Endothelial cell of umbilical vein (primary cell): ENCODE data around the gene WHRN. TPM values are rescaled to one million over a fixed set of nuclear protein-coding genes. Genes with fewer than 3 reads are reported as not detected.

Experiments used
- BruUV-seq: library from RNA; stranded (reverse); fragments of 400-500 nt; replicated peaks from 2 replicates; lab custom pipeline; 2021; lab: Mats Ljungman, UMichigan
- CTCF ChIA-PET: fragments of 300-600, 350-600 bp; sonication (Branson Sonifier 250); formaldehyde crosslinking; loops from one replicate; lab custom pipeline; 2021; ENCODE audit warnings: antibody characterized with exemption, inconsistent platforms; lab: Charles Lee
- POLR2A ChIA-PET: fragments of 300-600, 350-600 bp; sonication (Branson Sonifier 250); formaldehyde crosslinking; loops from one replicate; lab custom pipeline; 2021; ENCODE audit warnings: antibody characterized with exemption, inconsistent platforms; lab: Charles Lee
- DNase-seq: peaks from one replicate; pipeline ENCODE4 v3.0.0-alpha.2; 2011; ENCODE audit warnings: low read depth, low spot score
- FAIRE-seq: peaks from 2 replicates; lab custom pipeline; 2011; peaks lifted over from hg19 to GRCh38; lab: Jason Lieb, UNC
- H2AFZ ChIP-seq: 2 replicates; pipeline ENCODE4 v1.6.0; 2012; ENCODE audit warnings: low read depth, low read length, control low read depth, inconsistent platforms
- H3K27ac ChIP-seq: 2 replicates; pipeline ENCODE4 v1.5.1; 2011; ENCODE audit warnings: low read depth, mild to moderate bottlenecking, control low read depth, low read length, moderate library complexity; ENCODE audit not compliant: insufficient read depth
- H3K27me3 ChIP-seq, 2 experiments: 2 replicates each; pipeline versions ENCODE4 v1.6.0 to v1.6.1; 2011; ENCODE audit warnings: low read length in 2 of 2, mixed read lengths in 1 of 2; ENCODE audit not compliant: control insufficient read depth in 2 of 2, insufficient read depth in 2 of 2
- H3K36me3 ChIP-seq, 2 experiments: 2 replicates in 1 of 2; 3 replicates in 1 of 2; pipeline ENCODE4 v1.5.1; 2011; ENCODE audit warnings: low read length in 2 of 2, mild to moderate bottlenecking in 1 of 2, moderate library complexity in 1 of 2; ENCODE audit not compliant: control insufficient read depth in 2 of 2, insufficient read depth in 2 of 2; ENCODE audit errors: extremely low read depth in 1 of 2
- H3K4me1 ChIP-seq: 3 replicates; pipeline ENCODE4 v1.5.1; 2011; ENCODE audit warnings: mild to moderate bottlenecking, low read length; ENCODE audit not compliant: control insufficient read depth, insufficient read depth; ENCODE audit errors: extremely low read depth
- H3K4me2 ChIP-seq: 2 replicates; pipeline ENCODE4 v1.6.1; 2011; ENCODE audit warnings: low read length, control low read depth, mixed read lengths; ENCODE audit not compliant: insufficient read depth
- H3K4me3 ChIP-seq, 3 experiments: fragments of 200-600 bp in 1 of 3; sonication (generic), shearing (Covaris generic) in 1 of 3; replicated peaks in 1 of 3; 2 replicates each; pipeline ENCODE4 v1.5.1; 2011 to 2016; ENCODE audit warnings: control low read depth in 3 of 3, low read length in 3 of 3, mild to moderate bottlenecking in 2 of 3, inconsistent platforms in 1 of 3, low read depth in 1 of 3, moderate library complexity in 1 of 3; ENCODE audit not compliant: insufficient read depth in 1 of 3
- H3K79me2 ChIP-seq: 2 replicates; pipeline ENCODE4 v1.6.0; 2012; ENCODE audit warnings: low read length, inconsistent platforms; ENCODE audit not compliant: control insufficient read depth, insufficient read depth
- H3K9ac ChIP-seq: replicated peaks from 2 replicates; pipeline ENCODE3; 2011; ENCODE audit warnings: low read length, control low read depth; ENCODE audit not compliant: insufficient read depth; ENCODE audit errors: extremely low read depth
- H3K9me1 ChIP-seq: replicated peaks from 3 replicates; pipeline ENCODE4 v1.6.0; 2011; ENCODE audit warnings: mild to moderate bottlenecking, low read length; ENCODE audit not compliant: control insufficient read depth, insufficient read depth; ENCODE audit errors: extremely low read depth
- H3K9me3 ChIP-seq: replicated peaks from 2 replicates; pipeline ENCODE4 v1.5.1; 2012; ENCODE audit warnings: low read length, inconsistent platforms; ENCODE audit not compliant: control insufficient read depth, insufficient read depth
- H4K20me1 ChIP-seq: replicated peaks from 2 replicates; pipeline ENCODE3; 2011; ENCODE audit warnings: mild to moderate bottlenecking, low read length; ENCODE audit not compliant: control insufficient read depth, insufficient read depth; ENCODE audit errors: extremely low read depth
- CTCF ChIP-seq, 2 donors: IDR thresholded peaks; 1 replicate in 1 of 2; 2 replicates in 1 of 2; pipeline ENCODE4 v1.5.1; 2011; ENCODE audit warnings: low read length in 2 of 2, mild to moderate bottlenecking in 2 of 2, moderate library complexity in 2 of 2, control low read depth in 1 of 2, inconsistent platforms in 1 of 2, low read depth in 1 of 2; ENCODE audit not compliant: insufficient read depth in 1 of 2; ENCODE audit errors: extremely low read depth in 1 of 2
- EZH2 ChIP-seq: IDR thresholded peaks from 2 replicates; pipeline ENCODE4 v1.6.1; 2012; ENCODE audit warnings: borderline replicate concordance, low read depth, mild to moderate bottlenecking, moderate library complexity, low read length, inconsistent platforms; ENCODE audit not compliant: severe bottlenecking
- FOS ChIP-seq: IDR thresholded peaks from 2 replicates; pipeline ENCODE4 v1.6.1; 2011; ENCODE audit warnings: mild to moderate bottlenecking, low read length, moderate library complexity, borderline replicate concordance; ENCODE audit not compliant: insufficient read depth
- GATA2 ChIP-seq: IDR thresholded peaks from 2 replicates; pipeline ENCODE4 v1.7.0; 2011; ENCODE audit warnings: low read depth, mild to moderate bottlenecking, moderate library complexity, mixed read lengths, low read length; ENCODE audit not compliant: insufficient read length, insufficient read depth
- JUN ChIP-seq: IDR thresholded peaks from 2 replicates; pipeline ENCODE4 v1.6.1; 2011; ENCODE audit warnings: borderline replicate concordance, low read depth; ENCODE audit not compliant: insufficient read length, insufficient read depth
- MYC ChIP-seq: IDR thresholded peaks from one replicate; pipeline ENCODE4 v1.6.1; 2011; ENCODE audit warnings: mild to moderate bottlenecking, low read depth, low read length
- POLR2A ChIP-seq: IDR thresholded peaks from 2 replicates; pipeline ENCODE4 v1.6.1; 2012; ENCODE audit warnings: low read depth, mild to moderate bottlenecking, control low read depth, low read length
- POLR2AphosphoS5 ChIP-seq: IDR thresholded peaks from 2 replicates; pipeline ENCODE4 v1.6.1; 2012; ENCODE audit warnings: low read depth, mild to moderate bottlenecking, control low read depth, low read length, moderate library complexity; ENCODE audit not compliant: insufficient read depth
- dilution Hi-C: fragments of 300-500 bp; cut with MboI; formaldehyde crosslinking; loops from one replicate; pipeline ENCODE4 v1.15.0; 2019; ENCODE audit warnings: low sequenced_read_pairs; ENCODE audit not compliant: extremely low pct_ligation_motif_present
- intact Hi-C: fragments of 100-400 bp; cut with micrococcal nuclease; formaldehyde crosslinking; loops from one replicate; pipeline ENCODE4 v1.10.0; 2022
- polyA plus RNA-seq, 4 experiments: library from polyadenylated mRNA; depleted of rRNA in 3 of 4; stranded (reverse) in 3 of 4; unstranded in 1 of 4; fragments of >200 nt; gene quantifications; 2 replicates each; pipeline versions ENCODE4 v1.2.1 to v1.2.3, GENCODE V29; 2011 to 2012; ENCODE audit warnings: missing spikeins in 1 of 4
- total RNA-seq: library from RNA; stranded (reverse); gene quantifications from 2 replicates; pipeline ENCODE4 v1.2.3, GENCODE V29; 2021

The WHRN gene
- total and polyA plus RNA-seq, 2 donors (not counting 3 experiments of a cell fraction or from before 2014, with no cell fraction given), result 0.35 to 0.69 TPM

- POLR2A ChIA-PET, result no interaction called here
- CTCF ChIA-PET, result interaction anchor here (0.9 to 10.9 kb wide), 6 partner anchors 23 to 248 kb away, joined by 3 to 159 read pairs (median 4); no protein-coding TSS in a partner anchor
- no peak for TF ChIP-seq EZH2
- TF ChIP-seq MYC, result no peak
- TF ChIP-seq GATA2, result no peak
- TF ChIP-seq JUN, result no peak
- no peak for TF ChIP-seq POLR2A
- TF ChIP-seq POLR2AphosphoS5, result no peak
- no peak for TF ChIP-seq FOS
- TF ChIP-seq CTCF (IDR thresholded peaks at IDR 0.05; ENCODE audit: extremely low read depth in 1 of 2, insufficient read depth in 1 of 2, low read depth in 1 of 2, low read length in 2 of 2), result no peak
- Histone ChIP-seq H3K27ac (no peak overlapping the region), H3K9me3 (no peaks in the 10 kb centered on the region), H3K9ac (no peak overlapping the region), H3K27me3 (peaks cover 3 to 4% of the 10 kb centered on the region in 2 experiments), H3K79me2 (no peaks in the 10 kb centered on the region), H3K9me1 (no peaks in the 10 kb centered on the region), H3K4me2 (no peak overlapping the region), H3K4me1 (no peaks in the 10 kb centered on the region), H3K4me3 (no peak overlapping the region), H2AFZ (no peak overlapping the region), H3K36me3 (no peaks in the 10 kb centered on the region), H4K20me1 (no peaks in the 10 kb centered on the region)
- no peak for DNase-seq
- FAIRE-seq, result no peak
- no TSS peak for BruUV-seq
- intact Hi-C loops (loop anchor here (5.0 kb wide), 1 partner anchor 74 kb away; the partner anchor contains the start of gene WHRN), dilution Hi-C loops (no loop called here)
Measured at GRCh38 chr9:114433086-114433485, 72.2 kb downstream of the WHRN start.
